Erythroblast (primary cell): Measurements from ENCODE around the gene PHLDB1.
A peak's percentile ranks its signal among the peaks of the same experiment; 100 is the strongest.

Experiments
- GATA1 ChIP-seq: IDR thresholded peaks from 2 replicates; pipeline ENCODE4 v1.6.1; 2011; ENCODE audit warnings: low read depth, mild to moderate bottlenecking, control low read depth, low read length, moderate library complexity
- POLR2A ChIP-seq: IDR thresholded peaks from 2 replicates; pipeline ENCODE4 v1.6.1; 2011; ENCODE audit warnings: mild to moderate bottlenecking, low read length

DNA sequence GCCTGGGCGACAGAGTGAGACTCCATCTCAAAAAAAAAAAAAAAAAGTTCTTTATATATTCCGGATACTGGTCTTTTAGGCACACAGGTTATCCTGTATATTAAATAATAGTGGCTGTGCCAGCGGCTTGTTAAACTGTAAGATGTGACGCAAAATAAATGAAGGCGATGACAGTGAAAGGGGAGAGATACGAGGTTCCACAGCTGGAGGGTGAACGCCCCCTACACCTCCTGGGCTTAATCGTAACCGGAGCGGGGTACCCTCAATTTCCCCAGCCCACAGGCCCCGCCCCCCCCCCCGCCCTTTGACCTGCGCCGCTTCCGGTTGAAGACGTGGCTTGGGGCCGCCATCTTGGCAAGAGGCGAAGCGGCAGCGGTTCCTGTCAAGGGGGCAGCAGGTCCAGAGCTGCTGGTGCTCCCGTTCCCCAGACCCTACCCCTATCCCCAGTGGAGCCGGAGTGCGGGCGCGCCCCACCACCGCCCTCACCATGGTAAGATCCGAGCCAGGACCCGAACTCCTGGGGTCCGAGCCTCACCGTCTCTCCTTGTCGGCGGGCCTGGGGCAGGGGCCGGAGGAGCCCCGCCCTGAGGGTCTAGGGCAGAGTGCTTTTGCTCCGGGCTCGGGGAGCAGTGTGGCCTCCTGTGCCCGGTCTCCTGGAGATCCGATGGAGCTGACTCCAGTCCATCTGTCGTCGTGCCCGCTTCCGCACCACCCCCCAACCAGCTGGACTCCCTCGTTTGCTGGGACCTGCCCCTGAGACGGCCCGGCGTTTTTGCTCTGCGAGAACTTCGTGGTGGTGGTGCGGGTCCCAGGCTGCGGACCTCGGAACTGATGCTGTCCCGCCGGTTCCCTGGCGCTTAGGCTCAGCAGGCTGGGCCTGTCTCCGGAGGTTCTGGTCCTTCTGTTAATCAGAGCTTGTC, 35.1 kb upstream of the PHLDB1 start, which contains the start of gene ARCN1:
- TF ChIP-seq POLR2A (peak; percentile 63), GATA1 (no peak)
